Mesenchymal stem cell (in vitro differentiated cells and primary cell): ENCODE measurements around the gene IPCEF1.

Experiments
- DNase-seq: peaks from one replicate; pipeline ENCODE4 v3.0.0-alpha.2; 2013
- H2AFZ ChIP-seq: one replicate; pipeline ENCODE4 v1.6.1; 2013; ENCODE audit warnings: low read depth, mild to moderate bottlenecking, control low read depth, inconsistent platforms, low read length, moderate library complexity
- H2AK5ac ChIP-seq: 2 replicates; pipeline ENCODE4 v1.6.1; 2013; ENCODE audit warnings: low read length, moderate library complexity, mild to moderate bottlenecking, inconsistent platforms; ENCODE audit not compliant: severe bottlenecking
- H2BK120ac ChIP-seq: one replicate; pipeline ENCODE4 v1.6.1; 2013; ENCODE audit warnings: low read depth, mild to moderate bottlenecking, inconsistent platforms, low read length, moderate library complexity
- H2BK12ac ChIP-seq, 2 experiments: one replicate each; pipeline ENCODE4 v1.6.1; 2013; ENCODE audit warnings: inconsistent platforms in 2 of 2, low read length in 2 of 2, mild to moderate bottlenecking in 2 of 2, moderate library complexity in 2 of 2, control low read depth in 1 of 2
- H2BK15ac ChIP-seq: one replicate; pipeline ENCODE4 v1.6.1; 2013; ENCODE audit warnings: mild to moderate bottlenecking, low read depth, inconsistent platforms; ENCODE audit not compliant: poor library complexity, severe bottlenecking
- H2BK5ac ChIP-seq: 2 replicates; pipeline ENCODE4 v1.6.1; 2013; ENCODE audit warnings: low read depth, mild to moderate bottlenecking, low read length, control low read depth, inconsistent platforms; ENCODE audit not compliant: poor library complexity, severe bottlenecking
- H3K14ac ChIP-seq, 2 experiments: one replicate each; pipeline ENCODE4 v1.6.1; 2013; ENCODE audit warnings: inconsistent platforms in 2 of 2, low read length in 2 of 2, control low read depth in 1 of 2, mild to moderate bottlenecking in 1 of 2, moderate library complexity in 1 of 2
- H3K18ac ChIP-seq, 2 experiments: one replicate each; pipeline ENCODE4 v1.6.1; 2013; ENCODE audit warnings: inconsistent platforms in 2 of 2, low read length in 2 of 2, control low read depth in 1 of 2, low read depth in 1 of 2, mild to moderate bottlenecking in 1 of 2
- H3K23ac ChIP-seq, 2 experiments: one replicate each; pipeline ENCODE4 v1.6.1; 2013; ENCODE audit warnings: inconsistent platforms in 2 of 2, low read length in 2 of 2, mild to moderate bottlenecking in 2 of 2, moderate library complexity in 2 of 2, control low read depth in 1 of 2
- H3K27ac ChIP-seq: 2 replicates; pipeline ENCODE4 v1.5.1; 2013; ENCODE audit warnings: mild to moderate bottlenecking, moderate library complexity, low read length, control low read depth, inconsistent platforms; ENCODE audit not compliant: poor library complexity, severe bottlenecking
- H3K27me3 ChIP-seq, 2 experiments: 2 replicates each; pipeline versions ENCODE4 v1.6.1 to v1.7.0; 2013; ENCODE audit warnings: low read length in 2 of 2, mild to moderate bottlenecking in 2 of 2, moderate library complexity in 2 of 2, control low read depth in 1 of 2, inconsistent platforms in 1 of 2; ENCODE audit not compliant: control insufficient read depth in 1 of 2, insufficient read depth in 1 of 2
- H3K36me3 ChIP-seq, 2 experiments: 2 replicates each; pipeline versions ENCODE4 v1.6.1 to v1.7.0; 2013; ENCODE audit warnings: low read length in 2 of 2, control low read depth in 1 of 2, inconsistent platforms in 1 of 2, low read depth in 1 of 2, mild to moderate bottlenecking in 1 of 2; ENCODE audit not compliant: insufficient read depth in 2 of 2, control insufficient read depth in 1 of 2
- H3K4ac ChIP-seq, 2 experiments: one replicate each; pipeline ENCODE4 v1.6.1; 2013; ENCODE audit warnings: inconsistent platforms in 2 of 2, low read length in 2 of 2, mild to moderate bottlenecking in 2 of 2, moderate library complexity in 2 of 2, control low read depth in 1 of 2, low read depth in 1 of 2
- H3K4me1 ChIP-seq: 2 replicates; pipeline ENCODE4 v1.6.1; 2013; ENCODE audit warnings: low read depth, low read length, control low read depth; ENCODE audit not compliant: control insufficient read depth, insufficient read depth
- H3K4me2 ChIP-seq: 2 replicates; pipeline ENCODE4 v1.6.1; 2013; ENCODE audit warnings: low read length, mild to moderate bottlenecking, inconsistent platforms; ENCODE audit not compliant: poor library complexity, severe bottlenecking
- H3K4me3 ChIP-seq, 2 experiments: 2 replicates each; pipeline versions ENCODE4 v1.5.1 to v1.7.0; 2013; ENCODE audit warnings: low read length in 2 of 2, mild to moderate bottlenecking in 2 of 2, control low read depth in 1 of 2, low read depth in 1 of 2; ENCODE audit not compliant: insufficient read depth in 1 of 2
- H3K79me1 ChIP-seq: replicated peaks from 2 replicates; pipeline ENCODE4 v1.6.1; 2013; ENCODE audit warnings: mild to moderate bottlenecking, control low read depth, low read length, inconsistent platforms; ENCODE audit not compliant: poor library complexity, severe bottlenecking
- H3K9ac ChIP-seq: 2 replicates; pipeline ENCODE4 v1.7.0; 2013; ENCODE audit warnings: mild to moderate bottlenecking, low read length, moderate library complexity
- H3K9me3 ChIP-seq: 2 replicates; pipeline ENCODE4 v1.7.0; 2013; ENCODE audit warnings: mild to moderate bottlenecking, low read length; ENCODE audit not compliant: control insufficient read depth
- H4K8ac ChIP-seq: one replicate; pipeline ENCODE4 v1.6.1; 2013; ENCODE audit warnings: inconsistent platforms, mild to moderate bottlenecking, low read length, moderate library complexity
- H4K91ac ChIP-seq: one replicate; pipeline ENCODE4 v1.6.1; 2013; ENCODE audit warnings: mild to moderate bottlenecking, low read length, inconsistent platforms
- WGBS: methylation state at CpG from one replicate; pipeline ENCODE4 v1.1.7; 2013; ENCODE audit warnings: mixed read lengths; 5-methylcytosine and 5-hydroxymethylcytosine counted together

The IPCEF1 gene

DNA sequence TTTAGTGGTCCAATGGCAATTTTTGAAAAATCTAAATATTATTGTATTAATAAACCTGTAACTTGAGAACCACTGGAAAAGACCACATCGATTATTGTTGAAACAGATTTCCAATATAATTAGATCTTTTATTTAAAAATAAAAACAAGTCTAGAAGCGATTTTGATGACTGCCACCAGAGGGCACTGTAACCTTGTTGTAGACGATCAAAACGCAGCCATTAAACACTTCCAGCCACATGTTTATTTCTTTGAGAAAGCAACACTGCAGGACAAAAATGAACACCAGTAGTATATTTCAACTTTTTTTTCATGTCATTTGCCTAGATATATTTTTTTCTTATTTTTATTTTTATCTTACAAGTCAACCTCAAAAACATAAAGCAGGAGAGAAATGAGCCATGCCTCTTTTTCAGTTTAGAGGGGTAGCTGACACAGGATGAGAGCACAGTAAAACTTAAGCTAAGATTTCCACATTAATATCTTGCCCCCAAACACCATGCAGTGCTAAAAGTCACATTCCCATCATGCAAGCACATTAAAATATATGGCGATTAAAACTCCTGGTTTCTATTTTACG, 202.1 kb downstream of the IPCEF1 start:
- H3K9ac ChIP-seq, result no peak overlapping the region
- H2BK5ac ChIP-seq, result no peak overlapping the region
- no peak overlapping the region for H3K23ac ChIP-seq
- no peak overlapping the region for H2AFZ ChIP-seq
- H3K36me3 ChIP-seq, result no peaks in the 10 kb centered on the region
- 40% methylated on average over 5 of the region's 6 CpGs for WGBS
- no peaks in the 10 kb centered on the region for H3K9me3 ChIP-seq
- H2BK12ac ChIP-seq, result no peak overlapping the region
- no peak overlapping the region for H4K8ac ChIP-seq
- no peak overlapping the region for H2BK120ac ChIP-seq
- H3K4ac ChIP-seq, result no peak overlapping the region
- H4K91ac ChIP-seq, result no peak overlapping the region
- H2BK15ac ChIP-seq, result no peak overlapping the region
- H3K18ac ChIP-seq, result no peak overlapping the region
- no peak overlapping the region for H3K14ac ChIP-seq
- no peak overlapping the region for H2AK5ac ChIP-seq
- no peak overlapping the region for H3K4me2 ChIP-seq
- H3K27ac ChIP-seq, result no peak overlapping the region
- DNase-seq, result peak; percentile 69
- no peaks in the 10 kb centered on the region for H3K27me3 ChIP-seq
- no peak overlapping the region for H3K4me3 ChIP-seq
- H3K79me1 ChIP-seq, result no peaks in the 10 kb centered on the region
- peaks cover 3% of the 10 kb centered on the region for H3K4me1 ChIP-seq

DNA sequence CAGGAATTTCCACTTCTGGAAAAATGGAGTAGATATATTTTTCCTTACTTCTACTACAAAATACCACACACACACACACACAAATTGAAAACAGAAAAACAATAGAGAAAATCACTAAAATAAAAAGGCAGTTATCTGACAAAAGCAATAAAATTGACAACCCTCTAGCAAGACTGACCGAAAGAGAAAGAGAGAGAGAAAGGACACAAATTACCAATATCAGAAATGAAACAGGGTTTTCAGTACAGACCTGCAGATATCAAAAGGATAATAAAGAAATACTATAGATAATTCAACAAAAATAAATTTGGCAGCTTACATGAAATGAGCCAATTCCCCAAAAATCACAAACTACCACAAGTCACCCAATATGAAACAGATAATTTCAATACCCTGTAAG, 212.8 kb downstream of the IPCEF1 start:
- no peak overlapping the region for H3K23ac ChIP-seq
- H2AFZ ChIP-seq, result no peak overlapping the region
- H3K4ac ChIP-seq, result no peak overlapping the region
- H3K36me3 ChIP-seq, result no peaks in the 10 kb centered on the region
- H3K9me3 ChIP-seq, result no peaks in the 10 kb centered on the region
- H3K4me3 ChIP-seq, result no peak overlapping the region
- WGBS, result no CpG with 5 or more reads among the region's 1 CpG
- no peak overlapping the region for H4K8ac ChIP-seq
- H3K4me1 ChIP-seq, result no peaks in the 10 kb centered on the region
- H2AK5ac ChIP-seq, result no peak overlapping the region
- no peak for DNase-seq
- H3K14ac ChIP-seq, result no peak overlapping the region
- H2BK15ac ChIP-seq, result no peak overlapping the region
- H3K79me1 ChIP-seq, result no peaks in the 10 kb centered on the region
- no peak overlapping the region for H3K18ac ChIP-seq
- H2BK5ac ChIP-seq, result no peak overlapping the region
- no peak overlapping the region for H2BK12ac ChIP-seq
- no peak overlapping the region for H3K4me2 ChIP-seq
- peaks cover 0 to 14% of the 10 kb centered on the region in 2 experiments for H3K27me3 ChIP-seq
- no peak overlapping the region for H3K27ac ChIP-seq
- no peak overlapping the region for H4K91ac ChIP-seq
- no peak overlapping the region for H3K9ac ChIP-seq
- H2BK120ac ChIP-seq, result no peak overlapping the region

GRCh38 chr6:154140743-154141142, 215.9 kb downstream of the IPCEF1 start:
- Histone ChIP-seq H3K14ac (no peak overlapping the region), H2BK120ac (no peak overlapping the region), H3K79me1 (no peaks in the 10 kb centered on the region), H3K4me2 (no peak overlapping the region), H2AFZ (no peak overlapping the region), H3K36me3 (no peaks in the 10 kb centered on the region), H3K9me3 (no peaks in the 10 kb centered on the region), H3K4me1 (no peaks in the 10 kb centered on the region), H2BK12ac (no peak overlapping the region), H4K91ac (no peak overlapping the region), H2BK5ac (no peak overlapping the region), H3K4ac (no peak overlapping the region), H3K27me3 (no peaks in the 10 kb centered on the region), H2BK15ac (no peak overlapping the region), H2AK5ac (no peak overlapping the region), H3K9ac (no peak overlapping the region), H3K18ac (no peak overlapping the region), H3K27ac (no peak overlapping the region), H3K23ac (no peak overlapping the region), H3K4me3 (no peak overlapping the region), H4K8ac (no peak overlapping the region)
- WGBS, result 85% methylated on average over 2 of the region's 2 CpGs
- DNase-seq, result no peak

- H3K14ac ChIP-seq, result no peak overlapping the region
- H2BK120ac ChIP-seq, result no peak overlapping the region
- H2BK5ac ChIP-seq, result no peak overlapping the region
- no peak overlapping the region for H3K4ac ChIP-seq
- H3K9me3 ChIP-seq, result no peaks in the 10 kb centered on the region
- H2BK12ac ChIP-seq, result no peak overlapping the region
- H3K9ac ChIP-seq, result no peak overlapping the region
- no peak overlapping the region for H2BK15ac ChIP-seq
- H4K91ac ChIP-seq, result no peak overlapping the region
- no peak overlapping the region for H3K4me3 ChIP-seq
- DNase-seq, result no peak
- H3K4me2 ChIP-seq, result no peak overlapping the region
- no peaks in the 10 kb centered on the region for H3K27me3 ChIP-seq
- H4K8ac ChIP-seq, result no peak overlapping the region
- no peaks in the 10 kb centered on the region for H3K4me1 ChIP-seq
- 83% methylated on average over 6 of the region's 6 CpGs for WGBS
- no peaks in the 10 kb centered on the region for H3K79me1 ChIP-seq
- H2AFZ ChIP-seq, result no peak overlapping the region
- no peak overlapping the region for H3K27ac ChIP-seq
- no peaks in the 10 kb centered on the region for H3K36me3 ChIP-seq
- H3K23ac ChIP-seq, result no peak overlapping the region
- no peak overlapping the region for H3K18ac ChIP-seq
- no peak overlapping the region for H2AK5ac ChIP-seq
These were observed 216.7 kb downstream of the IPCEF1 start for GRCh38 chr6:154139892-154140291.
